ENCODE results near the gene GPR156. TPM values are rescaled to one million over a fixed set of nuclear protein-coding genes. Genes with fewer than 3 reads are reported as not detected.
"Not testable (repeated sequence)": the region's sequence is repeated elsewhere in the genome, so short reads cannot be mapped to it uniquely, and the experiment has no call there.

The GPR156 gene
- total RNA-seq, 1 donor from 2014 or later: 1.4 TPM

DNA sequence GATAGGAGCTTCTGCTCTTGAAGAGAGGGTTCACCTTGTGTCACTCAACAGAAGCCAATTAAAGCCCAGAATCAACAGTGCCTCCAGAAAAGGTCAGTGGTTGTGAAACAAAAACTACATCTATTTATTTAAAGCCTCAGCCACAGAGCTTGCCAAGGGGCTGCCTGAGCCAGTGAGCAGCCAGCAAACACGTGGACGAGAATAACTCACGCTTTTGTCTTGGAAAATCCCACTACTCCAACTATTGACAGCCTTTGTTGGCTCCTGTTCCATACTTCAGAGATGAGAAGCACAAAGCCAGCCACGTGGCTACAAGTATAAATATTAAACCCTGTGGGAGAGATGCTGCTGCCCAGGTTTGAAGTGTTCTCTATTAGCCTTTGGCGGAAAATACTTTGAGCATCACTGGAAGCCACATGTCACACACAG is 10.3 kb downstream of the GPR156 start:
- no peak for DNase-seq (ENCODE audit: low spot score)

DNA sequence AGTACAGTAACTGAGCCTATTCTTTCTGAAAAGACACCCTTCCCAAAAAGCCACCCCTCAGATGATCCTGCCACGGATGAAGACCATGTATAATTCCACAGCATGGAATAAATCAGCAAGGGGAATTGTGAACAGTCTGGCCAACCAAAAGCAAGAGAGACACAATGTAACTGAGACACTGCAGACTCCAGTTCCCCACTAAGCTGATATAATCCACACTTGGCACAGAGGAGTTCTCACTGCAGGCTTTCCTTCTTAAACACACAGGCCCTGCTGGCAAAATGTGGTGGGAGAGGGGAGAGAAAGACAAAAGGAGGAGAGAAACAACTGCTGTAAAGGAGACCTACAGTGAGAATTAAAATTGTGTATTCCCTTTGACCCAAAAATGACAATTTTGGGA is 12.7 kb downstream of the GPR156 start:
- no peak for DNase-seq (ENCODE audit: low spot score)

DNA sequence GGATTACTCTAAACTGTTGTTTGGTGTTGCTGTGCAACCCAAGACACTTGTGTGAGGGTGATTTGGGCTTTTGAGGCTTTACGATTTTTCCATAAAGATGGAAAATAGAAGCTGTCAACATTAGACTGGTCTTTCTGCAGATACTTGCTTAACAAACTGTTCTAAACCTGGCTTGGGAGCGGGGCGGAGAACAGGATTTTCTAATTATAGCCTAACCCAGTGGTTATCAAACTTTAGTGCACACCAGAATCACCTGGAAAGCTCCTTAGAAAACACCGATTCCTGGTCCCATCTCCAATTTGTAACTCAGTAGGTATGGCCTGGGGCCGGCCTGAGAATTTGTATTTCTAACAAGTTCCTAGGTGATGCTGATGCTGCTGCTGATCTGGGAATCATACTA is 19.0 kb downstream of the GPR156 start:
- DNase-seq (ENCODE audit: low spot score): no peak

DNA sequence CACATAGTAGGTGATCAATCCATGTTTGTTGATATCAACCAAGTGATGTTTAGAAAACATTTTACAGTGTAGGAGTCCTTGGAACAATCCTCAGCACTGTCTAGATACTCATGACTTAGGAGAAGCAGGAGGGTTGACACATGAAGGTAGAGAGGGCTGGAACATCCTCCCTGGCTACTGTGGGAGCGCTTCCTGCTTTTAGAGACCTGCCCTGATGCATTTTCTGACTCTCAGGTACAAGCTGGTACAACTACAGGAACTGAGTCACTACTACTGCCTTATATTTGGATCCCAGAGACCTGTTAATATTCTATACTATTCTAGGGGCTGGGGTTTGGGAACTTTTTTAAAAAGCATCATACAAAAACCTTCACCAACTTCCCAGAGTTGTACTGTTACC is 20.1 kb downstream of the GPR156 start:
- DNase-seq (ENCODE audit: low spot score): no peak

DNA sequence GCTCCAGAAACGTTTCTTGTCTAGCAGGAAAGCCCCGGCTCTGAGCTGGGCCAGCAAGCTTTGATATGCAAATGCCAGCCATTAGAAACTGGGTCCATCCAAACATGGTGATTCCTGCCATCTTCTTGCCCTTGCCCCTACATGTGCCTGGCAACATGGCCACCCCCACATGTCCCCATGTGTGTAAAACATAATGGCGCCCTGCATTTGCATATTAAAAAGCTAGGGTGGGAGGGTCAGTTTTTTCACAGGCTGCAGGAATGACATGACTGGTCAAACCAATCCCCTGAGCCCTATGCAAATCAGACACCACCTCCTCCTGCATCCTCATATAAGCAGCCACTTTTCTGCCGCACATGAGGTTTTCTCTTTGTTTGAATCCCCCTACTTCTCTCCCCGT is 21.2 kb downstream of the GPR156 start:
- no peak for DNase-seq (ENCODE audit: low spot score)

DNA sequence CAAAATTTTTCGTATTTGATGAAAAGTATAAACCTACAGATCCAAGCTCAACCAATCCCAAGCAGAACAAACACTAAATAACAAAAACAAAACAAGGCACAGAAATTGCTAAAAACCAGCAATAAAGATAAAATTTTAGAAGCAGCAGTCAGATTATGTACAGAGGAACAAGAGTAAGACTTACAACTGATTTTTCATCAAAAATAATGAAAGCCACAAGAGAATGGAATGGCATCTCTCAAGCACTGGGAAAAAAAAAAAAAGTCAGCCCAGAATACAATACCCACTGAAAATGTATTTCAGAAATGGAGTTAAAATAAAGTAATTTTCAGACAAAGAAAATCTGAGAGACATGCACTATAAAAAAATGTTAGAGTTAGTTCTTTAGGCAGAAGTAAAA is 27.0 kb downstream of the GPR156 start:
- no peak for DNase-seq (ENCODE audit: low spot score)

DNA sequence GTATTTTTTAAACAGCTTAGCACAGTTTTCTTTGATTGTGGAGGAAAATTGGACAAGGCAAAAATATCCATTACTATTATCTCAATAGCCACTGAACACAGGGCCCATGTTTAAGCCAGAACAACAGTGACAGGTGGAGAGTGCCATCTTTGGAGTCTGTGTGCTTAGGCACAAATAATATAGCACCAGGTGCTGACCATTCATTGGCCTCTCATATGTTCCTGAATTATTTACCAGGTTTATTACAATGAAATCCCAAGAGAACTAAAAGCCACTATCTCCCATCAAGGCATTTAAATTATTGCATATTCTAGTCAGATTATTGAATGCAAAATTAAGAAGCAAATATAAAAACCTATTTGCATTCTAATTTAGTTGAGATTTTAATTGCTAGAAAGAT is 39.6 kb downstream of the GPR156 start:
- DNase-seq (ENCODE audit: low spot score): no peak

DNA sequence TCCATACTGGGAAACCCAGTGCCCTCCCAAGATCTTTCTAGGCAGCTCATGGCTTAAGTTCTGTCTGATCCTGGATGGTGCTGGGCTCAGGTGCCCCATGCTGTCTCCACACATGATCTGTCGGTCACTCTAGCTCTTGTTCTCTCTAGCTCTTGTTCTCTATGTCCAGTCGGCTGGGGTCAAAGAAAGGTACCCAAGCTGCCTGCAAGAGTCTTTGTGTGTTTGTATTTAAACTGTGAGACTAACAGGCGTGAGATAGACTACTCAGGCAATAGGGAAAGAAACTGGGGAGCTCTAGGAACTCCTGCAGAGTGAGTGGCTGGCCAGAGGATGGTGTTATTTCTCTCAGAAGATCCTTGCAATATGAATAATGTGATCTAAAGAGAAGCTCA is 40.2 kb downstream of the GPR156 start:
- no peak for DNase-seq (ENCODE audit: low spot score)

DNA sequence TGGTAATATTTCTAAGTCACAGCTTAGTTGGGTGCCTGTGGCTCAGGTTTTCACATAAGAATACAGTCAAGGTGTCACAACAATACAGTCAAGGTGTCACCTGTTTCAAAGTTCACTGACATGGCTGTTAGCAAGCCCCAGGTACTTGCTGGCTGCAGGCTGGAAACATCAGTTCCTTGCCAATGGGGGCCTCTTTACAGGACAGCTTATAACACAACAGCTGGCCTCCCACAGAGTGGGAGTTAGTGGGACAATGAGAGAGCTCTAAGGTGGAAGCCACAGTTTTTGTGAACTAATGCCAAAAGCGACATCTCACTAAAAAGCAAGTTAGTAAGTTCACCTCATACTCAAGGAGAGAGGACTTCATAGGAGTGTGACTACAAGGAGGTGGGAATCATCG is 45.4 kb downstream of the GPR156 start:
- DNase-seq (ENCODE audit: low spot score): no peak

DNA sequence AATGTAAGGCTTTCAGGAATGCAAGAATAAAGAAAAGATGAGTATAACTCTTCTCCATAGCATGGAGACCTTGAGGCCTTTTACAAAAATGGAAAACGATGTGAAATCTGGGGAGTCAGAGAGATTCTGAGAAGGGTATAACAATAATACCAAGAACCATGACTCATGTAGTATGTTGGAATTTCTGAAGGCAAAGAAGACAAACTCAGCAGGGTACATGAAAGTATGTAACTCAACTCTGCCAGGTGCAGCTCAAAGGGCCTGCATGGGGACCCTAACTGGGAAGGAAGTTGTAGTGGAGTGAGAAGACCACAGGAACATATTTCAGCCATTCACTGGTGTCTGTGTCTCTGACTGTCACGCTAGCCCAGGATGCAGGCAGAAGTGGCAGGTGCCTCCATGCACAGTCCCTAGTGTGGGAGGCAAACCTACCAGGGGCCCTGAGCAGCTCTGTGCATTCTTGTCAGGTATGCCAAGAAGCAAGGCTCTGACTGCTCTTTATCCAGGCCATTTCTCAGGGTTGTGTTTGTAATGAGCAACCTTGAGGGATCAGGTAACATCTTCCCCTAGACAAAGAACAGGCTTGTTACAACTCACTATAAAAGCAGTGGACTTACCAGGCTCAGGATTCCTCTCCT is 57.2 kb downstream of the GPR156 start:
- no peak for DNase-seq (ENCODE audit: low spot score)

DNA sequence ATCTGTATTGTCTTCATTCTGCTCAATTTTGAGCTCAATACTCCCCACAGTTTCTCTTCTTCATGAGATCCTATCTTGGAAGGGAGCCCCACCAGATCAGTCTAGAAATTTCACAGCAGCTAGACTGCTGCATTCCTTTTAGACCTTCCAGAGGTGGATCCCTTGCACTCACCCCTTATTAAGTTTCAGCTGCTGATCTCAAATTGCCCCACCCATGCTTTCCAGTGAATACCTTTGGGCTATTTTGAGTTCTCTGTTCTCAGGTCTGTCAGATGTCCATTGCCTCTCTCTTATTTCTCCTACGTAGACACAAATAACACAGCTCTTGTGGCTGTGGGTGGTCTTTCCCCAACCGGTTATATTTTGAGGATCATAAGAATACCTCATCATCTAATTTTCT is 60.8 kb downstream of the GPR156 start:
- DNase-seq (ENCODE audit: low spot score): no peak

DNA sequence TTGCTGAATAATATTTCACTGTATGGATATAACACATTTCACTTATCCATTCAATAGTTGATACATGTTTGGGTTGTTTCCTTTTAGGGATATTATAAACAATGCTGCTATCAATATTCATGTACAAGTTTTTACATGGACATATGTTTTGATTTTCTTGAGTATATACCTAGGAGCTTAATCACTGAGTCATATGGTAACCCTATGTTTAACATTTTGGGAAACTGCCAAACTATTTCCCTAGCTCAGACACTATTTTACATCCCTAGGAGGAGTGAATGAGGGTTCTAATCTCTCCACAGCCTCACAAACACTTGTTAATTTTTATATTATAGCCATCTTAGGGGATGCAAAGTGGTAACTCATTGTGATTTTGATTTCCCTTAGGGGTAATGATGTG is 66.0 kb downstream of the GPR156 start:
- DNase-seq (ENCODE audit: low spot score): no peak

DNA sequence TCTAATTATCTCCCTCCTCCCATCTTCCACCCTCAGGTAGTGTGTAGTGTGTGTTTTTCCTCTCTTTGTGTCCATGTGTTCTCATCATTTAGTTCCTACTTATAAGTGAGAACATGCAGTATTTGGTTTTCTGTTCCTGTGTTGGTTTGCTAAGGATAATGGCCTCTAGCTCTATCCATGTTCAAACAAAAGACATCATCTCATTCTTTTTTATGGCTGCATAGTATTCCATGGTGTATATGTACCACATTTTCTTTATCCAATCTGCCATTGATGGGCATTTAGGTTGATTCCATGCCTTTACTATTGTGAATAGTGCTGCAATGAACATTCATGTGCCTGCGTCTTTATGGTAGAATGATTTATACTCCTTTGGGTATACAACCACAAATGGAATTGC is 68.4 kb downstream of the GPR156 start:
- not testable (repeated sequence) for DNase-seq (ENCODE audit: low spot score)

DNA sequence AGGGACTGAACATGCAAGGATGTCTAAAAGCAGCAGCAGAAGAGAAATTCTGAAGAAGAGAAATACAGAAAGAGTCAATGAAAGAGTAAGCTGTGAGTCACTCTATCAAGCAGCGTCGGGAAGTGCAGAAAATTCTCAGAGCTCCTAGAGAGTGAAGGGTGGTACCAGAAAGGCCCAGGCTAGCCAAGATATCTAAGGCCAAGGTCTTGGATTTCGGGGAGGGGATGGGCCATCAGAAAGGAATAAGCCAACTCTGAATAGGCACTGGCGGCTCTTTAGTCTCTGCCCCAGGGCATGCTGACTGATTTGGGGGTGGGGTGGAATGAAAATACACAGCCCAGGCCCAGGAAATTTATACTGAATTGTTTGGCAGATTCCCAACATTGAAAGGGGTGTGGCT is 70.8 kb downstream of the GPR156 start:
- DNase-seq (ENCODE audit: low spot score): no peak

DNA sequence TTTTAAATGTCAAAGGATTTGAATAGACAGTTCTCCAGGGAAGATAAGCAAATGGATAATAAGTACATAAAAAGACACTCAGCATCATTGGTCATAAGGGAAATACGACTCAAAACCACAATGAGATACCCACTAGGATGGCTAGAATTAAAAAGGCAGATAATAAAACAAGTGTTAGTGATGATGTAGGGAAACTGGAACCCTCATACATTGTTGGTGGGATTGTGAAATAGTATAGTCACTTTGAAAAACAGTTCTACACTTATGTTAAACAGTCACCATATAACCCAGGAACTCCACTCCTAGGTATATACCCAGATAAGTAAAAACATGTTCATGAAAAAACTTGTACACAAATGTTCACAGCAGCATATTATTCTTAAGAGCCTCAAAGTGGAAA is 72.5 kb downstream of the GPR156 start:
- DNase-seq (ENCODE audit: low spot score): no peak

DNA sequence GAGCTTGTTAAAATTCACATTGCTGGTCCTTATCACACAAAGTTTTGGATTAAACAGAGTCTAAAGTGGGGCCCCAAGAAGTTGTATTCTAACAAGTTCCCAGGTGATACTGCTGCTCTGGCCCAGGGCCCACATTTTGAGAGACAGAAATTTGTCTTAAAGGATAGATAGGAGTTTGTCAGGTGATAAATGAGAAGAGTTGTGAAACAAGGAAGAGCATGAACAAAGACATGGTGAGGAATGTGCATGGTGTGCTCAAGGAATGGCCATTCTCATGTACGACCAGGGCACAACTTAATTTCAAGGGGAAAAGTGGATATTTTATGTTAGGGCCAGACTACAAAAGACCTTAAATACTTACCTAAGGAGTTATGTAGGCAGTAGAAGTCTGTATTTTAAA is 75.6 kb downstream of the GPR156 start:
- DNase-seq (ENCODE audit: low spot score): no peak

DNA sequence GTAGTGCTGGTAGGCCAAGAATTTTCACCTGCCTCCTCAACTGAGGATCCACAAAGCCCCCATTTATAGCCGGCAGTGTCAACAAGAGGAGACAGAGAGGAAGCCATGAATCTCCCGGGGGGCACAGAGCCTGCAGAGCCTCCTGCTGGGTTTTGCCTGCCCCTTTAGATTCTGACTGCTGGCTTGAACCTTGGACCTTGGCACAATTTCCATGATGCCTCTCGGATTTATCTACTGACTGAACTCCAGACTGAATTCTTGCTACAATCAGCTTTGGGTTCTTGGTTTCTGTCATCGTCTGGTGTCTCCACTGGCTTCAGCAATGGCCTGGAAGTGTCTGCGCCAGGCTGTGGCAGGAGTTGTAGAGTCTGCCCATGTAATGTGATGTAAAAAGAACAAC is 80.7 kb downstream of the GPR156 start:
- DNase-seq (ENCODE audit: low spot score): no peak

DNA sequence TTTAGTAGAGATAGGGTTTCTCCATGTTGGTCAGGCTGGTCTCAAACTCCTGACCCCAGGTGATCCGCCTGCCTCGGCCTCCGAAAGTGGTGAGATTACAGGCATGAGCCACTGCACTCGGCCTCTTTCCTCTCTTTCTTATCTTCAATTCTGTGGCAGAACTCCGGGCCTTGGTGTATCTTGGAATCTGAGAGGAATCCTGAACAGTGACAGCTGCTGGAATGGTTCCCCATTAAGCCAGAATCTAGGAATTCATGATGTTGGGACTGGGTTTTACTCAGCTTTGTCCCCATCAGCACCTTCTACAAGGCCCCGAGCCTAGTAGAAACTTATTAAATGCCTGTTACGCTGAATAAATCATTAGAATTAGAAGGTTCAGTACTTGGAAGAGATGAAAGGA is 81.4 kb downstream of the GPR156 start:
- DNase-seq (ENCODE audit: low spot score): no peak

DNA sequence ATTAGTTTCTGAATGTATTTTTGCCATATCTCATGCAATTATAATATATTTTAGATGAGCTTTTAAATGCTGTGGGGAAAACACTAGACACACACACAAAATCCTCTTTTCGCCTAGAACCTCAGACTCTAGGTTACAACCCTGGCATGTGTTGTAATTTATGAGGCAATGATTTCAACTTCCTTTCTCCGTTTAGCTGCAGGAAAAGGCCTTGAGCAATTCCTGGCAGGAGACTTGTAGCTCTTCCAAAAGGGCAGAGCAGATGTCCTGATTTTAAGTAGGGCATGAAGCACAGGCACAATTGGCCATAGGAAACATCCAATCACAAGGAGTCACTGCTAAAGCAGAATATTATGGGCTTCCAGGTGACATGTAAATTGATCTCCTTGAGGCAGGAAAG is 82.0 kb downstream of the GPR156 start:
- peak; percentile 59 for DNase-seq (ENCODE audit: low spot score)

DNA sequence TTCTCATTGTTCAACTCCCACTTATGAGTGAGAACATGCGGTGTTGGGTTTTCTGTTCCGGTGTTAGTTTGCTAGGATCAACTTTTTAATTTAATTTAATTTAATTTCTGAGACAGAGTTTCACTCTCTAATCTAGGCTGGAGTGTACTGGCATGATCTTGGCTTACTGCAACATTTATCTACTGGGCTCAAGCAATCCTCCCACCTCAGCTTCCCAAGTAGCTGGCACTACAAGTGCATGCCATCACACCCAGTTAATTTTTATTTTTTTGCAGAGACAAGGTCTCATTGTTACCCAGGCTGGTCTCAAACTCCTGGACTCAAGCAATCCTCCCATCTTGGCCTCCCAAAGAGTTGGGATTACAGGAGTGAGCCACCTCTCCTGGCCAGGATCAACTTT is 82.7 kb downstream of the GPR156 start:
- no peak for DNase-seq (ENCODE audit: low spot score)

DNA sequence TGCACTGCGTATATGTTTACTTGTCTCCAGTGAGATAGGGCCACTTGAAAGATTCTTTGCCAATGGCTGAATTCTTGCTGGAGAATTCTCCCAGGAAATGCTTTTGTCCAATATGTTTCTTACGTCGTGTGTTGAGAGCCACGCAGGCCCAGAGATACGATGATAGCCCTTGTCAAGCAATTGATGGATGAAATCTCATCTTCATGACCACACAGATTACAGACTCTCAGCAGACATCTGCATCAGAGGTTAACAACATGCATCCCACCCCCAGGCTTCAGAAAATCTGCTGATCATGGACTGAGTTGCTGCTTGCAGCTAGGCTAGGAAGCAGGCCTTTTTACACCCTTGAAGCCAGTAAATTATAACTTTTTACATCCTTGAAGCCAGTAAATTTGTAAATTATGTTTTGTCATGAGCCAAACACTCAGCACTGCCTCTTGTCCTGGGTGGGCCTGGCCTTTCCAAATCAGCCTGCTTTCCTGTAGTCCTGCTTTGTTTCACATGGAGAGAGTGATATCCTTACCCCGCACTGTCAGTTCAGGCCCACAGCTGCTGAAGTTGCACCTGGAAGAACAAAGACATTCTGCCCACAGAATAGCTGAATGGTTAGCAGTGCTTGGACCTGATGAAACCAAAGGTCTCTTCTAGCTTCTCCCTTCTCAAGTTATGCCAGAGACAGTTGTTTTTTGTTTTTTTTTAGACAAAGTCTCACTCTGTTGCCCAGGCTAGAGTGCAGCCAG is 84.4 kb downstream of the GPR156 start:
- no peak for DNase-seq (ENCODE audit: low spot score)

DNA sequence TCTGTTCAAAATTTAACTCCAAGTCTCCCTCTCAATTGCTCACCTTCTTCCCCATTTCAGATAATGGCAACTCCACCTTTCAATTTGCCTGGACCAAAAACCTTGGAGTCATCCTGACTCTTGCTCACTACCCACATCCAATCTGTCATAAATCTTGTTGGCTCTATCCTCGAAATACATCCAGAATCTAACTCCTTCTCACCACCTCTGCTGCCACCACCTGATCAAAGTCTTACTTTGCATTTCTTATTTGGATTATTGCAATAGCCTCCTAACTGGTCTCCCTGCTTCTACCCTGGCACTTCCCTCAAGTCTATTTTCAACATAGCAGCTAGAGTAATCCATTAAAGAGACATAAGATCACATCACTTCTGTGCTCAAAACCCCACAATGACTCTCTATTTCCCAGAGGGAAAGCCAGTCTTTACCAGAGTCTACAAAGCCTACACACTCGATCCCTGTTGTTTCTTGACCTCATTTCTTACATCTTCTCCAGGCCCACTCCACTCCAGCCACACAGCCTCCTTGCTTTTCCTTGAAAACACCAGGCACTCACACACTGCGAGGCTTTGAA is 86.6 kb downstream of the GPR156 start:
- no peak for DNase-seq (ENCODE audit: low spot score)

DNA sequence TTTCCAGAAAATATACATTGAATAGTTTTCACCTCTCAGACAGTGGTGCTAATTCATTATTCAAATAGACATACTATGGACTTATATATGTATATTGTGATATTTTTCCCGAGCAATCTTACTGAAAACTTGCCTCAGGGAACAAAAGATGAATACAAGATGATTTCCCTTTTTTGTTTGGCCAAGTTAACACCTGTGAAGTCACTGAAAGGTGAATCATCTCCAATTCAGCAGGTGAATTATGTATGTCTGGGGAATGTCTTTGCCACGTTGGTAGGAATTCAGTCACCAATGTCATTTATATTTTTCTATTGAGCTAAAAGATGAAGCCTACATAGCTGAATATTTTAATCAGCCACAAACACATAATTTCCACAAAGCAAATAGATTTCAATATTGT is 88.2 kb downstream of the GPR156 start:
- no peak for DNase-seq (ENCODE audit: low spot score)

DNA sequence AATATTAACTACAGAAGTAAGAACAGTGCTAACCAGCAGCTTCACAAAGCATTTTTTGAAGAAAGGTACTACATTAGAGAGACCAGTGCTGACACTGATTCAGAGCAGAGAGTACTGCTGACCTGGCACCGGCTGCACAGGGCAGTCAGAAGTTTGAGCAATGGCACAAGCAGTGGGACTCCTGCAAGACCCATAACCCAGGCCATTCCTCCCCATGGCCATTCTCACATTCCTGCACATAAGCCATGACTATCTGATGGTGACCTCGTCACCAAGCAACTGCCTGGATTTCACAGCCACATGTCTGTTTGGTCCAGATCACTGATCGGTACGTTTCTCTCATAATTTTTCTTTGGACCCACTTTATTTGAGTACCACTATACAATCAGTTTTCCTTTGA is 88.7 kb downstream of the GPR156 start:
- DNase-seq (ENCODE audit: low spot score): no peak
